Left ventricle myocardium inferior (tissue), 1 donor: Measurements from ENCODE around the gene CCDC12. TPM values are rescaled to one million over a fixed set of nuclear protein-coding genes. Genes with fewer than 3 reads are reported as not detected.

Source experiments
- DNase-seq: peaks from one replicate; pipeline ENCODE4 v3.0.0-alpha.2; 2020
- H3K27ac ChIP-seq: fragments of 200-600 bp; replicated peaks from 2 replicates; pipeline ENCODE4 v1.8.0; 2021
- H3K27me3 ChIP-seq: fragments of 200-600 bp; 2 replicates; pipeline ENCODE4 v1.8.0; 2021; ENCODE audit warnings: low read depth
- H3K36me3 ChIP-seq: fragments of 200-600 bp; 2 replicates; pipeline ENCODE4 v1.8.0; 2021
- H3K4me1 ChIP-seq: fragments of 200-600 bp; 2 replicates; pipeline ENCODE4 v1.8.0; 2021
- H3K4me3 ChIP-seq: fragments of 200-600 bp; 2 replicates; pipeline ENCODE4 v1.8.0; 2021; ENCODE audit warnings: mild to moderate bottlenecking, moderate library complexity
- H3K9me3 ChIP-seq: fragments of 200-600 bp; replicated peaks from 2 replicates; pipeline ENCODE4 v1.8.0; 2021
- CTCF ChIP-seq: fragments of 200-600 bp; IDR thresholded peaks from 2 replicates; pipeline ENCODE4 v1.8.0; 2021; ENCODE audit warnings: antibody characterized with exemption, mild to moderate bottlenecking, borderline replicate concordance
- intact Hi-C: fragments of 100-400 bp; cut with micrococcal nuclease; formaldehyde crosslinking; loops from one replicate; pipeline ENCODE4 v1.11.0; 2022
- total RNA-seq: library from RNA; stranded (reverse); fragmentation: NEBNext Ultra II Directional; extraction: Animal tissue kit (Norgen Biotek cat#: 25700); gene quantifications from one replicate; pipeline ENCODE4 v1.2.1, GENCODE V29; 2021
- donor health status: DM: no; HTN: yes; CAD: no; lungs with severe emphysema.

The CCDC12 gene
- total RNA-seq, 1 donor from 2014 or later: 31.0 TPM

- TF ChIP-seq CTCF: no peak
- intact Hi-C loops: no loop called here
- no peaks in the 10 kb centered on the region for H3K27me3 ChIP-seq
- no peak overlapping the region for H3K4me3 ChIP-seq
- H3K36me3 ChIP-seq: peaks cover 73% of the 10 kb centered on the region
- DNase-seq: peak; percentile 13
- H3K27ac ChIP-seq: no peak overlapping the region
- peaks cover 1% of the 10 kb centered on the region for H3K4me1 ChIP-seq
- H3K9me3 ChIP-seq: no peaks in the 10 kb centered on the region
These were observed 27.2 kb upstream of the CCDC12 start for GRCh38 chr3:47003461-47004368.

GRCh38 chr3:47003056-47003410 lies 26.5 kb upstream of the CCDC12 start:
- H3K4me3 ChIP-seq: no peak overlapping the region
- DNase-seq: no peak
- peaks cover 75% of the 10 kb centered on the region for H3K36me3 ChIP-seq
- H3K9me3 ChIP-seq: no peaks in the 10 kb centered on the region
- intact Hi-C loops: no loop called here
- TF ChIP-seq CTCF: no peak
- no peak overlapping the region for H3K27ac ChIP-seq
- H3K4me1 ChIP-seq: no peaks in the 10 kb centered on the region
- H3K27me3 ChIP-seq: no peaks in the 10 kb centered on the region

GRCh38 chr3:47002171-47003055 lies 25.9 kb upstream of the CCDC12 start:
- no peak for TF ChIP-seq CTCF
- H3K9me3 ChIP-seq: no peaks in the 10 kb centered on the region
- H3K4me1 ChIP-seq: no peaks in the 10 kb centered on the region
- no peak for DNase-seq
- H3K27me3 ChIP-seq: no peaks in the 10 kb centered on the region
- intact Hi-C loops: no loop called here
- no peak overlapping the region for H3K4me3 ChIP-seq
- H3K36me3 ChIP-seq: peaks cover 75% of the 10 kb centered on the region
- no peak overlapping the region for H3K27ac ChIP-seq

GRCh38 chr3:47001731-47002170 lies 25.2 kb upstream of the CCDC12 start:
- H3K9me3 ChIP-seq: no peaks in the 10 kb centered on the region
- no peak overlapping the region for H3K4me3 ChIP-seq
- no peak overlapping the region for H3K27ac ChIP-seq
- H3K27me3 ChIP-seq: no peaks in the 10 kb centered on the region
- H3K4me1 ChIP-seq: no peaks in the 10 kb centered on the region
- no peak for TF ChIP-seq CTCF
- H3K36me3 ChIP-seq: peaks cover 75% of the 10 kb centered on the region
- intact Hi-C loops: no loop called here
- no peak for DNase-seq

GRCh38 chr3:47000922-47001730 lies 24.6 kb upstream of the CCDC12 start:
- Histone ChIP-seq H3K4me3 (no peak overlapping the region), H3K27ac (no peak overlapping the region), H3K4me1 (no peaks in the 10 kb centered on the region), H3K27me3 (no peaks in the 10 kb centered on the region), H3K36me3 (peaks cover 70% of the 10 kb centered on the region), H3K9me3 (no peaks in the 10 kb centered on the region)
- no peak for TF ChIP-seq CTCF
- intact Hi-C loops: no loop called here
- DNase-seq: no peak
